ENCODE measurements around the gene SUGP2. TPM values are rescaled to one million over a fixed set of nuclear protein-coding genes. Genes with fewer than 3 reads are reported as not detected.

SUGP2 gene
- polyA plus RNA-seq, 1 donor from 2014 or later: 204 TPM

- TF ChIP-seq CTCF (IDR thresholded peaks at IDR 0.05; ENCODE audit: poor library complexity, severe bottlenecking) (no peak), POLR2AphosphoS5 (IDR thresholded peaks at IDR 0.05) (no peak), SMC3 (conservative IDR thresholded peaks at IDR 0.05; ENCODE audit: poor library complexity) (no peak)
- no peaks in the 10 kb centered on the region for H3F3A ChIP-seq (ENCODE audit: insufficient read depth, low read length, poor library complexity, severe bottlenecking)
- peak overlapping the region; percentile 55 for H3K9ac ChIP-seq (ENCODE audit: low read length)
- H3K4me2 ChIP-seq (ENCODE audit: low read length): no peak overlapping the region
- H3K9me2 ChIP-seq (ENCODE audit: insufficient read depth, low read length): no peaks in the 10 kb centered on the region
- no peaks in the 10 kb centered on the region for H4K20me1 ChIP-seq (ENCODE audit: insufficient read depth)
- H3K27ac ChIP-seq (ENCODE audit: low read length): peak overlapping the region; percentile 5
- peaks cover 3% of the 10 kb centered on the region for H3K79me2 ChIP-seq (replicated peaks; ENCODE audit: insufficient read depth, low read length)
- H3K36me3 ChIP-seq (ENCODE audit: insufficient read depth, low read length): no peaks in the 10 kb centered on the region
- peak overlapping the region; percentile 56 for H2AFZ ChIP-seq (ENCODE audit: low read depth, low read length)
- H3K27me3 ChIP-seq (ENCODE audit: insufficient read depth, low read depth, low read length): no peaks in the 10 kb centered on the region
- no peaks in the 10 kb centered on the region for H3K9me3 ChIP-seq (ENCODE audit: low read length)
- H3K4me3 ChIP-seq (ENCODE audit: low read length): peak overlapping the region; percentile 61
These were observed 91.5 kb downstream of the SUGP2 start for GRCh38 chr19:18941628-18942354.

Other genes with a start within 250 kb of the SUGP2 start
- not detected in 2 replicates for gene COMP, start 242.2 kb downstream of the SUGP2 start, polyA plus RNA-seq
- 39.3 and 44.8 TPM in 2 replicates for gene UPF1, start 201.6 kb downstream of the SUGP2 start, polyA plus RNA-seq
- gene CERS1, start 137.4 kb downstream of the SUGP2 start, polyA plus RNA-seq: 19.1 and 21.7 TPM in 2 replicates
- 397 and 419 TPM in 2 replicates for gene COPE, start 114.1 kb downstream of the SUGP2 start, polyA plus RNA-seq
- gene DDX49, start 113.8 kb downstream of the SUGP2 start, polyA plus RNA-seq: 90.7 and 122 TPM in 2 replicates
- 83.6 and 87.7 TPM in 2 replicates for gene HOMER3, start 92.3 kb downstream of the SUGP2 start, polyA plus RNA-seq
- gene ARMC6, start 86 bp upstream of the SUGP2 start, polyA plus RNA-seq: 74.4 and 96.7 TPM in 2 replicates
- 22.7 and 25.3 TPM in 2 replicates for gene SLC25A42, start 30.5 kb upstream of the SUGP2 start, polyA plus RNA-seq
- 19.5 and 22.4 TPM in 2 replicates for gene TMEM161A, start 105.0 kb upstream of the SUGP2 start, polyA plus RNA-seq
- 0.22 TPM in 1 of 2 replicates, not detected in the other for gene MEF2B, start 136.7 kb upstream of the SUGP2 start, polyA plus RNA-seq
- 58.8 and 75.6 TPM in 2 replicates for gene BORCS8, start 158.6 kb upstream of the SUGP2 start, polyA plus RNA-seq
- gene RFXANK, start 158.7 kb upstream of the SUGP2 start, polyA plus RNA-seq: 40.0 and 42.8 TPM in 2 replicates
- gene NR2C2AP, start 169.9 kb upstream of the SUGP2 start, polyA plus RNA-seq: 15.1 and 21.6 TPM in 2 replicates
- 52.1 and 59.5 TPM in 2 replicates for gene NCAN, start 178.4 kb upstream of the SUGP2 start, polyA plus RNA-seq
- gene TM6SF2, start 239.8 kb upstream of the SUGP2 start, polyA plus RNA-seq: not detected in 2 replicates

All from neural cell (in vitro differentiated cells).